Activated CD8-positive, alpha-beta memory T cell treated with anti-CD3 and anti-CD28 coated beads, Interleukin-2, amount 50 U/mL, for 24 hours (primary cell): ENCODE measurements around the gene CHID1.

ENCODE experiments used
- DNase-seq: peaks from one replicate; pipeline ENCODE4 v3.0.0-alpha.2; 2020; ENCODE audit errors: extremely low read depth

Gene CHID1

GRCh38 chr11:836274-836673, 74.3 kb downstream of the CHID1 start:
- no peak for DNase-seq

- DNase-seq: no peak
Measured at GRCh38 chr11:834371-835316, 76.0 kb downstream of the CHID1 start.

DNA sequence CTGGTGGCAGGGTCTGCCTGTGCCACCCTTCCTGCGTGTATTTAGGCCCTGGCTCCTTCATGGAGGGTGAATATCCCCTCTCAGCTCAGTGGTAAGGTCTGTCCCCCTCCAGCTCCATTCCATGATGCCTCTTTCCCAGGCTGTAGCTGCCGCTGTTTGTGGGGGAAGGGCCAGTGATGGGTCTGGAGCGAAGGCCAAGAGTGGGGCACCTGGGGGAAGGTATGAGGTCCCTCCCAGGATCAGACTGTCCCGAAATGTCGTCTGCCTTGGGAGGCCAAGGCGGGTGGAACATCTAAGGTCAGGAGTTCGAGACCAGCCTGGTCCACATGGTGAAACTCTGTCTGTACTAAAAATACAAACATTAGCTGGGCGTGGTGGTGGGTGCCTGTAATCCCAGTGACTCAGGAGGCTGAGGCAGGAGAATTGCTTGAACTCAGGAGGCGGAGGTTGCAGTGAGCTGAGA, 76.7 kb downstream of the CHID1 start:
- DNase-seq: no peak

GRCh38 chr11:833114-833791, 77.4 kb downstream of the CHID1 start:
- no peak for DNase-seq

- no peak for DNase-seq
Measured at GRCh38 chr11:832529-833113, 78.0 kb downstream of the CHID1 start, which contains the start of gene CD151. TSS of gene CD151 (plus strand) at chr11:832952. CDS start at chr11:836070, 3,118 bp downstream.

DNA sequence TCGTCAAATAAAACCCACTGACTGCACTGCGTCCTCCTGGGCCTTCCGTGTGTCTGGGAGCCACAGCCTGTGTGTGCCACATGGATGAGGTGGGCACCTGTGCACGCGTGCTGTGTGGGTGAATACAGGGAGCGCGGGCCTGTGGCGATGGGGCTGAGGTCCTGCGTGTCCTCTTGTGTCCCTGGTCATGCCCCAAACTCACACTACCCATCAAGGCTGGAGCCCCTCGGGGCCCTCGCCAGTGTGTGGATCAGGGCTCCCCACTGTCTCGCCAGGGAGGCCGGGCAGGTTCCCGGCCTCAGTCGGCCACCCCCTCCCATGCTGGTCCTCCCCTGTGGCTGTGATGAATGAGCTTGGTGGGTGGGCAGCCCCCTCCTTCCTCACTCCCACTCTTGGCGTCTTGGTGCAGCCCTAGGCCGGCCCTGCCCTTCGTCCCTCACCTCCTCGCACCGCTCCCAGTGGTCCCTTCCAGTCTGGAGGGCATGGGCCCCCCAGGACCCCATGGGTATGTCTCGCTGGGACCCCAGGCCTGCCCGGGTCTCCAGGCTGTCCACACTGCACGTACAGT, 78.6 kb downstream of the CHID1 start:
- no peak for DNase-seq

DNA sequence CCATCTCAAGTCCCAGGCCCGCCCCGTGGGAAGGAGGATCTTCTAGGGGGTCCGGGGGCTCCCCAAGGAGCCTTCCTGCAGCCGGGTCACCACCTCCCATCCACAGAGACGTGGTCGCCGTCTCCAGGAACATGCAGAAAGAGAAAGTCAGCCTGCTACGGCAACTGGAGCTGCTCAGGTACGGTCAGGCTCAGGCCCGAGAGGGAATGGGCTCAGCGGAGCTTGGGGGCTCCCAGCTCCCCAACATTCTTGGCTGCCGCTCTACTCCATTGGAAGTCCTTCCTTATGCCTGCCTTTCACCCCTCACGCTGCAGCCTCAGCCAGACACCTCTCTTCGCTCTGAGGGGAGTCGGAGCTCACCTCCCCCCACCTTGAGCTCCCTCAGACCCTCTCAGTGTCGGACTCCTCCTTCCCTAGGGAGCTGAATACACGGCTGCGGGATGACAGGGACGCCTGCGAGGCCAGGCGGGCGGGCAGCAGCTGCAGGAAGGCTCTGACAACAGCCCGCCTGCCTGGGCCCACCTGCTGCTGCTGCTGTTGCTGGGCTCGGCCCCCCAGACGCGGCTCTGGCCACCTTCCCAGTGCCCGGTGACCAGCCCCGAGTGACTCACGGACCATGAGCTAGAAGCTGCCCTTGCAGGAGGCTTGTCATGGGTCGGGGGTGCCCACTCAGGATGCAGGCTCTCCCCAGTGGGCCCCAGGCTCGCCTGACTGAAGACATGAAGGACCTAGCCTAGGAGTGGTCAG, 79.3 kb downstream of the CHID1 start:
- no peak for DNase-seq

DNA sequence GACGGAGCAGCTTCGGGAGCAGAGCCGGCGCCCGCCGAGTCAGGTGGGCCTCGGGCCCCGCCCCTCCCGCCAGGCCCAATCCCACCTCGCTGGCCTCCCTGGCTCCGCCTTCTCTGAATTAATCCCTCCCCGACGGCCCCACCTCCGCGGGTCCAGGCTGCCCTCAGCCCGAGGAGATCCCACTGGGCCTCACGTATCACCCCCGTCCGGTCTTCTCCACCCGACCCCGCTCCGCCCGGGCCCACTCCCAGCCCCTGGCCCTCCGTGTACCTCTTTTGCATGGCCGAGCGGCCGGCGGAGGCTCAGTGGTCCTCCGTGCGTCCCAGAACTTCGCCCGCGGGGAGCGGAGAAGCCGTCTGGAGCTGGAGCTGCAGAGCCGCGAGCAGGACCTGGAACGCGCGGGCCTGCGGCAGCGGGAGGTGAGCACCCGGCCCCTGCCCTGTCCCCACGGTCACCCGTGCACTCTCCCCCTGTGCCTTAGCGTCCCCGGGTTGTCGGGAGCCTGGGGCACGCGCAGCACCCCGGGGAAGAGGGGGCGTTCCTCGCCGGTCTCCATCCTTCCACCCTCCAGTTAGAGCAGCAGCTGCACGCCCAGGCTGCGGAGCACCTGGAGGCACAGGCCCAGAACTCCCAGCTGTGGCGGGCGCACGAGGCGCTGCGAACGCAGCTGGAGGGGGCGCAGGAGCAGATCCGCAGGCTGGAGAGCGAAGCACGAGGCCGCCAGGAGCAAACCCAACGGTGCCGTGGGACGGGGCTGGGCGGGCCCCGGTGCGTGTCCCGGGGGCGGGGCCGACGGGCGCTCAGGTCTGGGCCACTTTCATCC, 80.1 kb downstream of the CHID1 start:
- DNase-seq: no peak

- no peak for DNase-seq
Measured at GRCh38 chr11:829847-830294, 80.7 kb downstream of the CHID1 start.

DNA sequence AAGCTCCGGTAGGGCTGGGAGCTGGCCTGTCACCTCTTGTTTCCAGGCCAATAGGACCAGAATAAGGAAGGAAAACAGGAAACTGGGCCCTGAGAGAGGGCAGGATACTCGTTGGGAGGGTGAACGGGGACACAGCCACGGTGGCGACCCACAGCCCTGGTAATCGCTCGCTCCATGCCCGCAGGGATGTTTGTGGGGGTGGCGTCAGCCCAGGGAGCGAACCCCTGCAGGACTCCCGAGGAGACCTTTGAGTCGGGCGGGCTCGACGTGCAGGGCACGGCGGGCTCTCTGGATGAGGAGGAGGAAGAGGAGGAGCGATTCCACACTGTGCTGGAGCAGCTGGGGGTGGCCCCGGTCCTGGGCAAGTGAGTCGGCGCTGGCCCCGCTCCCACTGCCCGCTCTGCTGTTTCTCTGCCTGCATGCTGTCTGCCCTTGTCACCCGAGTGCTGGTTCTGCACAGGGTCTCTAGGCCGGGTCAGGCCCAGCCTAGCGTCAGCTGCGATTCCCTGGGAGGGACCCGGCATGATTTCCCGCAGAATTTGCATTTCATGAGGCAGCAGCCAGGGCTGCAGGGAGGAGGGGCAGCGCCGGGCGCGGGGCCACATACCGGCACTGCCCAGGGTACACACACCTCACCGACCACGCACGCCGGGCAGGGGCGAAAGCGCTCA, 81.3 kb downstream of the CHID1 start:
- DNase-seq: no peak

GRCh38 chr11:828506-829175, 82.0 kb downstream of the CHID1 start:
- DNase-seq: no peak

DNA sequence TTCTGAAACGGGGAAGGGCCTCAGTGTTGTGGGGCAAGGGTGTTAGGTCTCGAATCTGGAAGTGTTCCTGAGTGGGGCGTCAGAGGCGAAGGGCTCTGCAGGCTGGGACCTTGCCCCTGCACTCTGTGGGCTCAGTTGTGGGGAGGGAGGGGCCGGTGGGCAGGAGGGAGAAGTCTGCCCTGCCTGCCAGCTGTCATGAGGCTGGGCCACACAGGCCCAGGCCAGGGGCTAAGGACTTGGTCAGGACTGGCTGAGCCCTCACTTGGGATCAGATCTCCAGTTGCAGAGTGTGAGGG, 82.8 kb downstream of the CHID1 start, which contains the start of gene CRACR2B:
TSS of gene CRACR2B (plus strand) at position 23 of the 296 bp plus-strand sequence. CDS start 689 bp downstream, outside the sequence.
- DNase-seq: no peak

- no peak for DNase-seq
Measured at GRCh38 chr11:827146-827896, 83.3 kb downstream of the CHID1 start.

DNA sequence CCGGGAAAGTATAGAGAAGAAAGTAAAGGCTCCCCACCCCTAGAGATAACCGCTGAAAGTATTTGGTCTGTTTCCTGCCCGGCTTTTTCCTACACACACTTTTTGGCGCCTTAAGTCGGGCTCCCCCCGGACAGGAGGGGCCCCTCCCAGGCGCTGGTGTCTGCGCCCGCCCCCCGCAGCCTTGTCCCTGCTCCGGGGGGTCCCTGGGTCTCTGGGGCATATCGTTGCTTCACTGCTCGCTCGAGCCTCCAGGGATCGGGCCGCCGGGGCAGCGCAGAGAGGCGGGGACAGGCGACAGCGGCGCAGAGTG, 83.8 kb downstream of the CHID1 start:
- DNase-seq: no peak

GRCh38 chr11:826227-826621, 84.4 kb downstream of the CHID1 start:
- no peak for DNase-seq

DNA sequence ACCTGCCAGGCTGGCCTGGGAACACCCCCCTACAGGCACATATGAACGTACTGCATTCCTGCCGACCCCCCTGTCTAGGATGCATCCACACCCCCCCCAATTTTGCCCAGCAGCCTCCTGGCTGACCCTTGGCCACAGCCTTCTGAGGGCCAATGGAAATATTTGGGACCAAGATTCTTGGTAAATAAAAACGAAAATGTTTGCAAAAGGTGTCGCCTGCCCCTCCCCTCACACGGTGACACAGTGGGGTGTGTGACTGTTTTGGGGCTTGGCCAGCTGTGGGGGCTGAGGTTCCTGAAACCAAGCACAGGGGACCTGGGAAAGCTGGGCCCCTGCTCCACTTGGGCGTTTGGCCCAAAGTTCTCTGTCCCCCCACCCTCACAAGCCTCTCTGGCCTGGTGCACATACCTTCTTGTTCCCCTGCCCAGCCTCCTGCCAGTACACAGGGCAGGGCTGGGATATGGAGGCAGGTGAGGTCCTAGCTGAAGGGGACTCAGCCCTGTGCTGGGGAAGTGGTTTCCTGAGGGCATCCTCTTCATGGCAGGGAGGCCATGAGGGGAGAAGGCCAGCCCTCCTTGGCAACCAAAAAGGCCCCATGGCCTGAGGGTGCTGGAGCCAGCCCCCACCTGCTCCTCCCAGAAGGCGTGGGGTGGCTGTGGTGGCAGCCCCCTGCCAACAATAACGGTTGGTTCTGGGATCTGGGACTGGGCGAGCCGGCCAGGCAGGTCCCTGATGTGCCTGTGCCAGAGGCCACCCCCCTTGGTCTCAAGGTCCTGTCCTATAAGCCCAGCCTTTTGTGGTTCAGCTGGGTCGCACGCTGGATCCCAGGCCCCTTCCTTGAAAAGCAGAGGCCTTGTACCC, 85.0 kb downstream of the CHID1 start:
- DNase-seq: no peak

DNA sequence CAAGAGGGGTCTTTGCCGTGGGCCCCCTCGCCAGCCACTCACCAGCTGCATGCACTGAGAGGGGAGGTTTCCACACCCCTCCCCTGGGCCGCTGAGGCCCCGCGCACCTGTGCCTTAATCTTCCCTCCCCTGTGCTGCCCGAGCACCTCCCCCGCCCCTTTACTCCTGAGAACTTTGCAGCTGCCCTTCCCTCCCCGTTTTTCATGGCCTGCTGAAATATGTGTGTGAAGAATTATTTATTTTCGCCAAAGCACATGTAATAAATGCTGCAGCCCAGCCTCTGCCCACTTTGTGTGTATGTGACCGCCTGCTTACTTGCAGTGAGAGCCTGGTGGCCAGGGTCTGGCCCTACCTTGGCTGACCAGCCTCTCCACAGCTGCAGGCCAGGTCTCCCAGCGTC, 85.7 kb downstream of the CHID1 start:
- DNase-seq: no peak
